Nephron progenitor cell (in vitro differentiated cells): ENCODE measurements around the gene TTL.
"Not testable (repeated sequence)": the region's sequence is repeated elsewhere in the genome, so short reads cannot be mapped to it uniquely, and the experiment has no call there.

Source experiments
- DNase-seq: peaks from one replicate; pipeline ENCODE4 v3.0.0; 2021
- H3K27ac Mint-ChIP-seq: 2 replicates; pipeline ENCODE4 v1.8.0; 2021; ENCODE audit warnings: mild to moderate bottlenecking, moderate library complexity, mixed read lengths
- H3K27me3 Mint-ChIP-seq: 2 replicates; pipeline ENCODE4 v1.8.0; 2021; ENCODE audit warnings: mild to moderate bottlenecking, low read depth, mixed read lengths; ENCODE audit not compliant: poor library complexity
- H3K36me3 Mint-ChIP-seq: 2 replicates; pipeline ENCODE4 v1.8.0; 2021; ENCODE audit warnings: low read depth, mixed read lengths
- H3K4me1 Mint-ChIP-seq: 2 replicates; pipeline ENCODE4 v1.8.0; 2021; ENCODE audit warnings: mixed read lengths
- H3K4me3 Mint-ChIP-seq: 2 replicates; pipeline ENCODE4 v1.8.0; 2021; ENCODE audit warnings: mild to moderate bottlenecking, moderate library complexity, mixed read lengths
- H3K9me3 Mint-ChIP-seq: 2 replicates; pipeline ENCODE4 v1.8.0; 2021; ENCODE audit warnings: mild to moderate bottlenecking, moderate library complexity, mixed read lengths
- CTCF ChIP-seq: fragments of 200-600 bp; sonication (generic); IDR thresholded peaks from 2 replicates; pipeline ENCODE4 v1.5.0; 2021; ENCODE audit warnings: antibody characterized with exemption

Gene TTL

GRCh38 chr2:112542123-112542983 is 60.4 kb downstream of the TTL start, which contains the start of gene POLR1B:
Gene POLR1B, plus strand, starts transcription at chr2:112542465. Its CDS starts 30 bp downstream, at chr2:112542495.
- no peaks in the 10 kb centered on the region for H3K27me3 Mint-ChIP-seq
- no peak for TF ChIP-seq CTCF
- no peaks in the 10 kb centered on the region for H3K9me3 Mint-ChIP-seq
- H3K4me3 Mint-ChIP-seq, result no peak within 1 kb of the TSS
- H3K27ac Mint-ChIP-seq, result peak within 1 kb of the TSS; percentile 99
- peaks cover 7% of the 10 kb centered on the region for H3K36me3 Mint-ChIP-seq
- peaks cover 19% of the 10 kb centered on the region for H3K4me1 Mint-ChIP-seq
- DNase-seq, result peak; percentile 75

GRCh38 chr2:112542984-112543661 is 61.2 kb downstream of the TTL start:
- Mint-ChIP-seq H3K9me3 (no peaks in the 10 kb centered on the region), H3K27me3 (no peaks in the 10 kb centered on the region), H3K4me3 (no peak overlapping the region), H3K4me1 (peaks cover 24% of the 10 kb centered on the region), H3K27ac (no peak overlapping the region), H3K36me3 (peaks cover 12% of the 10 kb centered on the region)
- DNase-seq, result peak; percentile 11
- TF ChIP-seq CTCF, result no peak

- Mint-ChIP-seq H3K4me3 (no peak overlapping the region), H3K27ac (peak overlapping the region; percentile 47), H3K27me3 (no peaks in the 10 kb centered on the region), H3K9me3 (no peaks in the 10 kb centered on the region), H3K4me1 (peaks cover 17% of the 10 kb centered on the region), H3K36me3 (peaks cover 46% of the 10 kb centered on the region)
- no peak for TF ChIP-seq CTCF
- DNase-seq, result peak; percentile 7
Observed at GRCh38 chr2:112547333-112547732, 65.4 kb downstream of the TTL start.

GRCh38 chr2:112548980-112549379 is 67.0 kb downstream of the TTL start:
- no peak for DNase-seq
- Mint-ChIP-seq H3K27me3 (no peaks in the 10 kb centered on the region), H3K4me3 (no peak overlapping the region), H3K36me3 (peaks cover 61% of the 10 kb centered on the region), H3K4me1 (peaks cover 17% of the 10 kb centered on the region), H3K9me3 (no peaks in the 10 kb centered on the region), H3K27ac (no peak overlapping the region)
- TF ChIP-seq CTCF, result no peak

GRCh38 chr2:112566104-112566503 is 84.1 kb downstream of the TTL start:
- no peak for TF ChIP-seq CTCF
- Mint-ChIP-seq H3K4me3 (no peak overlapping the region), H3K36me3 (peaks cover 91% of the 10 kb centered on the region), H3K9me3 (no peaks in the 10 kb centered on the region), H3K4me1 (no peaks in the 10 kb centered on the region), H3K27me3 (no peaks in the 10 kb centered on the region), H3K27ac (peak overlapping the region; percentile 41)
- no peak for DNase-seq

GRCh38 chr2:112566508-112566907 is 84.6 kb downstream of the TTL start:
- H3K27ac Mint-ChIP-seq, result peak overlapping the region; percentile 41
- H3K4me3 Mint-ChIP-seq, DNase-seq, H3K9me3 Mint-ChIP-seq, H3K27me3 Mint-ChIP-seq, H3K4me1 Mint-ChIP-seq: not testable (repeated sequence)
- H3K36me3 Mint-ChIP-seq, result peaks cover 91% of the 10 kb centered on the region
